Ishikawa (cell line): ENCODE results near the gene TUBA4A.

Experiments used
- CEBPB ChIP-seq: IDR thresholded peaks from 2 replicates; pipeline ENCODE4 v1.6.1; 2012
- CREB1 ChIP-seq: IDR thresholded peaks from 2 replicates; pipeline ENCODE4 v1.6.1; 2012; ENCODE audit warnings: low read depth
- EGR1 ChIP-seq: IDR thresholded peaks from 2 replicates; pipeline ENCODE4 v1.6.1; 2012
- EP300 ChIP-seq: IDR thresholded peaks from 2 replicates; pipeline ENCODE4 v1.6.1; 2012; ENCODE audit warnings: borderline replicate concordance
- FOXM1 ChIP-seq: IDR thresholded peaks from 2 replicates; pipeline ENCODE4 v1.6.1; 2012; ENCODE audit warnings: low read depth, borderline replicate concordance
- MAX ChIP-seq: IDR thresholded peaks from 2 replicates; pipeline ENCODE4 v1.6.1; 2012
- NFIC ChIP-seq: IDR thresholded peaks from 2 replicates; pipeline ENCODE4 v1.6.1; 2012
- RAD21 ChIP-seq: IDR thresholded peaks from 2 replicates; pipeline ENCODE4 v1.6.1; 2012; ENCODE audit warnings: low read depth
- REST ChIP-seq: IDR thresholded peaks from 2 replicates; pipeline ENCODE4 v1.6.1; 2012; ENCODE audit warnings: low read depth, mild to moderate bottlenecking
- TAF1 ChIP-seq: IDR thresholded peaks from 2 replicates; pipeline ENCODE4 v1.6.1; 2012; ENCODE audit warnings: low read depth, mild to moderate bottlenecking
- TCF12 ChIP-seq: IDR thresholded peaks from 2 replicates; pipeline ENCODE4 v1.6.1; 2012; ENCODE audit warnings: low read depth
- TEAD4 ChIP-seq: IDR thresholded peaks from 2 replicates; pipeline ENCODE4 v1.6.1; 2012
- USF1 ChIP-seq: IDR thresholded peaks from 2 replicates; pipeline ENCODE4 v1.6.1; 2012
- YY1 ChIP-seq: IDR thresholded peaks from 2 replicates; pipeline ENCODE4 v1.6.1; 2012; ENCODE audit warnings: low read depth
- ZBTB7A ChIP-seq: IDR thresholded peaks from 2 replicates; pipeline ENCODE4 v1.6.1; 2012; ENCODE audit warnings: low read depth

The TUBA4A gene

GRCh38 chr2:219272995-219273394 lies 19.3 kb upstream of the TUBA4A start:
- no peak for TF ChIP-seq EGR1
- no peak for TF ChIP-seq REST
- TF ChIP-seq TCF12 = no peak
- no peak for TF ChIP-seq CREB1
- TF ChIP-seq USF1 = no peak
- no peak for TF ChIP-seq YY1
- TF ChIP-seq ZBTB7A = no peak
- no peak for TF ChIP-seq TEAD4
- TF ChIP-seq MAX = no peak
- no peak for TF ChIP-seq FOXM1
- no peak for TF ChIP-seq EP300
- TF ChIP-seq NFIC = no peak
- no peak for TF ChIP-seq RAD21

- no peak for TF ChIP-seq RAD21
- no peak for TF ChIP-seq CEBPB
- TF ChIP-seq TEAD4 = no peak
- TF ChIP-seq ZBTB7A = no peak
- TF ChIP-seq REST = no peak
- TF ChIP-seq TAF1 = no peak
- no peak for TF ChIP-seq MAX
- no peak for TF ChIP-seq EGR1
- TF ChIP-seq EP300 = no peak
- no peak for TF ChIP-seq FOXM1
- TF ChIP-seq USF1 = no peak
- TF ChIP-seq CREB1 = no peak
- no peak for TF ChIP-seq YY1
- no peak for TF ChIP-seq NFIC
- no peak for TF ChIP-seq TCF12
These were observed 18.6 kb upstream of the TUBA4A start for GRCh38 chr2:219272356-219272755.

GRCh38 chr2:219271021-219271420 lies 17.3 kb upstream of the TUBA4A start:
- TF ChIP-seq ZBTB7A (no peak), EP300 (no peak)

GRCh38 chr2:219270055-219270372 lies 16.3 kb upstream of the TUBA4A start:
- TF ChIP-seq MAX (no peak), TAF1 (no peak), FOXM1 (no peak), RAD21 (no peak), NFIC (no peak), TCF12 (no peak), TEAD4 (no peak), YY1 (no peak), CREB1 (no peak), EGR1 (no peak), EP300 (no peak), CEBPB (no peak), ZBTB7A (no peak)

GRCh38 chr2:219269362-219270054 lies 15.8 kb upstream of the TUBA4A start:
- TF ChIP-seq USF1 = no peak
- peak; percentile 64; the same call in 1 of the 2 replicates for TF ChIP-seq MAX
- peak; percentile 83 for TF ChIP-seq NFIC

GRCh38 chr2:219268294-219268693 lies 14.6 kb upstream of the TUBA4A start:
- TF ChIP-seq EGR1 = no peak
- TF ChIP-seq EP300 = peak; percentile 58; the same call in 1 of the 2 replicates
- 0 out of 2 replicates have a peak, but pooled peaks have one; percentile 21 for TF ChIP-seq TCF12
- TF ChIP-seq NFIC = peak; percentile 53
